ENCODE measurements around the gene GREB1L.

The GREB1L gene

DNA sequence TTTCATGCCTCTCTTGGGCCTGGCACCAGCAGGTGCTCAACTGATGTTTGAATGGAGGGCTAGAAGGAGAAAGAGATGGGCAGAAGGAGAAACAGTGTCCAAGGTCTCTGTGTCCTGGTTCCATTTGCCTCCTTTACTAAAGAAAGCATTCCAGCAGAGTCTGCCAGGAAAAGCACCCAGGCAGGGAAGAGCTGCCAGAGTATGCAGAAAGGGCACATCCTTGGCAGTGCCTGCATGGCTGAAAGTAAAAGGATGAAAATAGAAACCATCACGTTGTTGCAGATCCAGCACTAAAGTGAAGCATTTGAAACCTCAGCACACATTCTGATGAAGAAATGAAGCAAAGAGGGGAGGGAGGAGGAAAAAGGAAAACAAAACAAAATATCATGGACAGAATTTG is 216.3 kb downstream of the GREB1L start:
- H3K14ac ChIP-seq (ENCODE audit: low read length): no peak overlapping the region
- H3K4ac ChIP-seq (ENCODE audit: low read depth, low read length): no peak overlapping the region
- no CpG with 5 or more reads among the region's 1 CpG for WGBS (ENCODE audit: extremely low coverage, insufficient coverage, insufficient read length)
- no peak overlapping the region for H3K27ac ChIP-seq (ENCODE audit: low read depth, low read length)
- no peak overlapping the region for H4K12ac ChIP-seq (ENCODE audit: low read depth, low read length)
- H3K9ac ChIP-seq (ENCODE audit: low read length): no peak overlapping the region
- H2AFZ ChIP-seq (ENCODE audit: insufficient read depth, low read length, poor library complexity): no peak overlapping the region
- no peak overlapping the region for H3K4me3 ChIP-seq (ENCODE audit: low read depth, low read length)
- no peak overlapping the region for H3K4me2 ChIP-seq (ENCODE audit: low read length)
- no peak overlapping the region for H2AK5ac ChIP-seq (ENCODE audit: low read length)
- DNase-seq: no peak
- no peak overlapping the region for H3K18ac ChIP-seq (ENCODE audit: low read length)
- no peak overlapping the region for H4K91ac ChIP-seq (ENCODE audit: low read depth, low read length)
- no peak overlapping the region for H2BK5ac ChIP-seq (ENCODE audit: low read depth, low read length, poor library complexity)
- H3K79me1 ChIP-seq (ENCODE audit: low read length): no peaks in the 10 kb centered on the region
- no peak overlapping the region for H3K23ac ChIP-seq (ENCODE audit: low read length)
- no peak overlapping the region for H2BK12ac ChIP-seq (ENCODE audit: low read length)
- H3K79me2 ChIP-seq (ENCODE audit: control insufficient read depth, insufficient read depth, low read length, poor library complexity): no peaks in the 10 kb centered on the region
- peaks cover 0 to 6% of the 10 kb centered on the region in 2 experiments for H3K4me1 ChIP-seq (ENCODE audit: control insufficient read depth in 1 of 2, insufficient read depth in 2 of 2, low read length in 2 of 2)
- no peak overlapping the region for H2BK120ac ChIP-seq (ENCODE audit: insufficient read depth, low read length, poor library complexity)
- H3K36me3 ChIP-seq (ENCODE audit: control insufficient read depth in 1 of 2, insufficient read depth in 2 of 2, low read length in 2 of 2): peaks cover 24 to 44% of the 10 kb centered on the region in 2 experiments
- H3K9me3 ChIP-seq (ENCODE audit: insufficient read depth, low read depth, low read length): no peaks in the 10 kb centered on the region
- no peak overlapping the region for H4K8ac ChIP-seq (ENCODE audit: low read depth, low read length)
- H3K27me3 ChIP-seq (ENCODE audit: insufficient read depth, low read length): no peaks in the 10 kb centered on the region

DNA sequence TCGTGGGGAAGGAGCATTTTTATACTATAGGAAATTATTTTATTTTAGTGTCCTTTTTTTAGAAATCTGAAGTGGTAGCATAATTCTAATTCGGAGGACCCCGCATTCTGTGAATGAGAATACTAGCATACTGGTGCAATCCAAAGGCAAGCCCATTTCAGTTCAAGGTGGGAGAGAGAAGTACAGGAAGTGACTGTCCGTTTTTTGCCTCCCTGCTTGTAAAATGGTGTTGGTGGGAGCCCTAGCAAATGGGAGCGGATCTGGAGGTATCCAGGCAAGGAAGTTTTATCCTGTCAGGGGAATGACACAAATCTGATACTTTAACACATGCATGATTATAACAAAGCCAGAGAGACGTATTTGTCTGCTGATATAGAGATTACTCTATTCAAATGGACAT is 216.8 kb downstream of the GREB1L start:
- Histone ChIP-seq H2BK12ac (ENCODE audit: low read length) (no peak overlapping the region), H3K79me1 (ENCODE audit: low read length) (no peaks in the 10 kb centered on the region)

GRCh38 chr18:21459706-21460286 is 217.8 kb downstream of the GREB1L start:
- Histone ChIP-seq H3K36me3 (ENCODE audit: control insufficient read depth in 1 of 2, insufficient read depth in 2 of 2, low read length in 2 of 2) (peaks cover 22 to 36% of the 10 kb centered on the region in 2 experiments), H2BK120ac (ENCODE audit: insufficient read depth, low read length, poor library complexity) (no peak overlapping the region), H3K4me1 (ENCODE audit: control insufficient read depth in 1 of 2, insufficient read depth in 2 of 2, low read length in 2 of 2) (no peaks in the 10 kb centered on the region), H4K8ac (ENCODE audit: low read depth, low read length) (no peak overlapping the region), H3K23ac (ENCODE audit: low read length) (no peak overlapping the region), H3K4me3 (ENCODE audit: low read depth, low read length) (no peak overlapping the region), H3K27ac (ENCODE audit: low read depth, low read length) (no peak overlapping the region), H3K9me3 (ENCODE audit: insufficient read depth, low read depth, low read length) (no peaks in the 10 kb centered on the region), H3K4me2 (ENCODE audit: low read length) (no peak overlapping the region), H3K9ac (ENCODE audit: low read length) (peak overlapping the region; percentile 5), H4K91ac (ENCODE audit: low read depth, low read length) (no peak overlapping the region), H2AK5ac (ENCODE audit: low read length) (no peak overlapping the region), H2BK12ac (ENCODE audit: low read length) (no peak overlapping the region), H2BK5ac (ENCODE audit: low read depth, low read length, poor library complexity) (no peak overlapping the region), H3K4ac (ENCODE audit: low read depth, low read length) (no peak overlapping the region), H3K79me1 (ENCODE audit: low read length) (no peaks in the 10 kb centered on the region), H3K27me3 (ENCODE audit: insufficient read depth, low read length) (no peaks in the 10 kb centered on the region), H2AFZ (ENCODE audit: insufficient read depth, low read length, poor library complexity) (no peak overlapping the region), H3K79me2 (ENCODE audit: control insufficient read depth, insufficient read depth, low read length, poor library complexity) (no peaks in the 10 kb centered on the region), H3K14ac (ENCODE audit: low read length) (no peak overlapping the region), H3K18ac (ENCODE audit: low read length) (no peak overlapping the region), H4K12ac (ENCODE audit: low read depth, low read length) (no peak overlapping the region)
- DNase-seq: no peak
- WGBS (ENCODE audit: extremely low coverage, insufficient coverage, insufficient read length): no CpG with 5 or more reads among the region's 10 CpGs

More for the DNA sequence above, 216.8 kb downstream of the GREB1L start:
- no peak for DNase-seq
- no peaks in the 10 kb centered on the region for H3K9me3 ChIP-seq (ENCODE audit: insufficient read depth, low read depth, low read length)
- H3K4me1 ChIP-seq (ENCODE audit: control insufficient read depth in 1 of 2, insufficient read depth in 2 of 2, low read length in 2 of 2): peaks cover 0 to 1% of the 10 kb centered on the region in 2 experiments
- H3K36me3 ChIP-seq (ENCODE audit: control insufficient read depth in 1 of 2, insufficient read depth in 2 of 2, low read length in 2 of 2): peaks cover 24 to 44% of the 10 kb centered on the region in 2 experiments
- H2BK5ac ChIP-seq (ENCODE audit: low read depth, low read length, poor library complexity): no peak overlapping the region
- no peak overlapping the region for H2AFZ ChIP-seq (ENCODE audit: insufficient read depth, low read length, poor library complexity)
- no peak overlapping the region for H3K9ac ChIP-seq (ENCODE audit: low read length)
- H4K12ac ChIP-seq (ENCODE audit: low read depth, low read length): no peak overlapping the region
- no peaks in the 10 kb centered on the region for H3K79me2 ChIP-seq (ENCODE audit: control insufficient read depth, insufficient read depth, low read length, poor library complexity)
- no peak overlapping the region for H3K4me3 ChIP-seq (ENCODE audit: low read depth, low read length)
- no peak overlapping the region for H3K4ac ChIP-seq (ENCODE audit: low read depth, low read length)
- H4K91ac ChIP-seq (ENCODE audit: low read depth, low read length): no peak overlapping the region
- H3K23ac ChIP-seq (ENCODE audit: low read length): no peak overlapping the region
- no peak overlapping the region for H3K14ac ChIP-seq (ENCODE audit: low read length)
- H2AK5ac ChIP-seq (ENCODE audit: low read length): no peak overlapping the region
- H4K8ac ChIP-seq (ENCODE audit: low read depth, low read length): no peak overlapping the region
- no peaks in the 10 kb centered on the region for H3K27me3 ChIP-seq (ENCODE audit: insufficient read depth, low read length)
- no CpG with 5 or more reads among the region's 6 CpGs for WGBS (ENCODE audit: extremely low coverage, insufficient coverage, insufficient read length)
- no peak overlapping the region for H3K4me2 ChIP-seq (ENCODE audit: low read length)
- no peak overlapping the region for H2BK120ac ChIP-seq (ENCODE audit: insufficient read depth, low read length, poor library complexity)
- H3K27ac ChIP-seq (ENCODE audit: low read depth, low read length): no peak overlapping the region
- no peak overlapping the region for H3K18ac ChIP-seq (ENCODE audit: low read length)

DNA sequence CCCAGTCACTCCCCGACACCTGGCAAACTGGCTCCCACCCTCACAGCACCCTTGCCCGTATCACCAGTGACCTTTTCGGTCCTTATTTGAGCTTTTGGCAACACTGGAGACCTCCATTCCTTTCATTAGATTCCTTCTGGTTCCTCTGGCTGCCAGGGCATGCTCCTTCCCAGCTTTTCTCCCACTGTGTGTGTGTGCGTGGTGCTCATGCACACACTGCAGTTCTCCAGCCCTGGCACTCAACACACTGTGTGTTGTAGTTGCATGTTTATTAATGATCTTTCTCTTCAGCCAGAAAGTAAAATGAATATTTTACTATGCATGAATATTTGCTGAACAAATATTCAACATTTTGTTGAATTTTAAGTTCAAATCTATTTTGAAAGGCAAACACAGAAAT is 219.4 kb downstream of the GREB1L start:
- Histone ChIP-seq H2BK12ac (ENCODE audit: low read length) (no peak overlapping the region), H4K8ac (ENCODE audit: low read depth, low read length) (no peak overlapping the region), H3K4me2 (ENCODE audit: low read length) (no peak overlapping the region), H3K18ac (ENCODE audit: low read length) (no peak overlapping the region), H2AK5ac (ENCODE audit: low read length) (no peak overlapping the region), H4K91ac (ENCODE audit: low read depth, low read length) (no peak overlapping the region), H3K79me1 (ENCODE audit: low read length) (no peaks in the 10 kb centered on the region), H3K27me3 (ENCODE audit: insufficient read depth, low read length) (no peaks in the 10 kb centered on the region), H3K4me1 (ENCODE audit: control insufficient read depth in 1 of 2, insufficient read depth in 2 of 2, low read length in 2 of 2) (no peaks in the 10 kb centered on the region), H3K79me2 (ENCODE audit: control insufficient read depth, insufficient read depth, low read length, poor library complexity) (no peaks in the 10 kb centered on the region), H4K12ac (ENCODE audit: low read depth, low read length) (no peak overlapping the region), H2BK120ac (ENCODE audit: insufficient read depth, low read length, poor library complexity) (no peak overlapping the region), H2AFZ (ENCODE audit: insufficient read depth, low read length, poor library complexity) (no peak overlapping the region), H3K9ac (ENCODE audit: low read length) (no peak overlapping the region), H3K4me3 (ENCODE audit: low read depth, low read length) (no peak overlapping the region), H3K14ac (ENCODE audit: low read length) (no peak overlapping the region), H3K36me3 (ENCODE audit: control insufficient read depth in 1 of 2, insufficient read depth in 2 of 2, low read length in 2 of 2) (peaks cover 20 to 34% of the 10 kb centered on the region in 2 experiments), H3K23ac (ENCODE audit: low read length) (no peak overlapping the region), H3K27ac (ENCODE audit: low read depth, low read length) (no peak overlapping the region), H3K9me3 (ENCODE audit: insufficient read depth, low read depth, low read length) (no peaks in the 10 kb centered on the region), H3K4ac (ENCODE audit: low read depth, low read length) (no peak overlapping the region), H2BK5ac (ENCODE audit: low read depth, low read length, poor library complexity) (no peak overlapping the region)
- no CpG with 5 or more reads among the region's 4 CpGs for WGBS (ENCODE audit: extremely low coverage, insufficient coverage, insufficient read length)
- no peak for DNase-seq

Measured in trophoblast cell (in vitro differentiated cells and primary cell).